PFSK-1 (cell line): Measurements from ENCODE around the gene TK2.

ENCODE experiments used
- FOXP2 ChIP-seq: optimal IDR thresholded peaks from 2 replicates; pipeline ENCODE3; 2011; ENCODE audit warnings: borderline replicate concordance, control low read depth, inconsistent platforms; ENCODE audit not compliant: insufficient read depth; ENCODE audit errors: extremely low read length, extremely low read depth
- POLR2AphosphoS5 ChIP-seq: IDR thresholded peaks from 2 replicates; pipeline ENCODE4 v1.6.1; 2012; ENCODE audit warnings: low read depth, mild to moderate bottlenecking, control low read depth, low read length, moderate library complexity
- SIN3A ChIP-seq: IDR thresholded peaks from 2 replicates; pipeline ENCODE4 v1.6.1; 2012; ENCODE audit warnings: mild to moderate bottlenecking, low read length, moderate library complexity, borderline replicate concordance; ENCODE audit not compliant: insufficient read depth
- TAF1 ChIP-seq: IDR thresholded peaks from 2 replicates; pipeline ENCODE4 v1.6.1; 2012; ENCODE audit warnings: low read length, control low read depth, borderline replicate concordance; ENCODE audit not compliant: insufficient read depth
- TF ChIP-seq, protein P1 (sequence below), 2 experiments: IDR thresholded peaks; 2 replicates each; pipeline versions ENCODE4 v1.6.1 to v1.8.0; 2011 to 2012; ENCODE audit warnings: low read depth in 2 of 2, low read length in 2 of 2, control low read depth in 1 of 2, inconsistent platforms in 1 of 2, mild to moderate bottlenecking in 1 of 2, moderate library complexity in 1 of 2; ENCODE audit not compliant: insufficient read depth in 1 of 2

The TK2 gene

DNA sequence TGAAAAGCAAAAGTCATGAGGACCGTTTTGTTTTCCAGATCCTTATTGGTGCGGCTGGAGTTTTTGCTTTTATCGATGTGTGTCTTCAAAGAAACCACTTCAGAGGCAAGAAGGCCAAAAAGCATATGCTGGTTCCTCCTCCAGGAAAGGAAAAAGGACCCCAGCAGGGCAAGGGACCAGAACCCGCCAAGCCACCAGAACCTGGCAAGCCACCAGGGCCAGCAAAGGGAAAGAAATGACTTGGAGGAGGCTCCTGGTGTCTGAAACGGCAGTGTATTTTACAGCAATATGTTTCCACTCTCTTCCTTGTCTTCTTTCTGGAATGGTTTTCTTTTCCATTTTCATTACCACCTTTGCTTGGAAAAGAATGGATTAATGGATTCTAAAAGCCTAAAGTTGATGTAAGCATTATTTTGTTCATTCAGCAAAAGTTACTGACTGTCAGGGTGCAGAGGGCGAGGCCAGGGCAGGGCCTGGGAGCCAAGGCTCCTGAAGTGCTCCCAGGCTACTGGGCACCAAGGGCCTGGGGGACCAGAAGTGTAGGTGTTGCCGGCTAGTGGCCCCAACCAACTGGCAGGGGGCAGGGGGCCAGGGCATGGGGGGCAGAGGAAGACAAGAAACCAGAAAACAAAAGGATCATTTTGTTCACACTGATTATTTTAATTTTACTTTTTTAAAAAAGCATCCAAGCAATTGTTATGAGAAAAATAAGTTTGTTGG is 38.1 kb upstream of the TK2 start:
- TF ChIP-seq SIN3A (no peak), POLR2AphosphoS5 (no peak), TAF1 (no peak), FOXP2 (no peak)
- TF ChIP-seq, protein P1, sequence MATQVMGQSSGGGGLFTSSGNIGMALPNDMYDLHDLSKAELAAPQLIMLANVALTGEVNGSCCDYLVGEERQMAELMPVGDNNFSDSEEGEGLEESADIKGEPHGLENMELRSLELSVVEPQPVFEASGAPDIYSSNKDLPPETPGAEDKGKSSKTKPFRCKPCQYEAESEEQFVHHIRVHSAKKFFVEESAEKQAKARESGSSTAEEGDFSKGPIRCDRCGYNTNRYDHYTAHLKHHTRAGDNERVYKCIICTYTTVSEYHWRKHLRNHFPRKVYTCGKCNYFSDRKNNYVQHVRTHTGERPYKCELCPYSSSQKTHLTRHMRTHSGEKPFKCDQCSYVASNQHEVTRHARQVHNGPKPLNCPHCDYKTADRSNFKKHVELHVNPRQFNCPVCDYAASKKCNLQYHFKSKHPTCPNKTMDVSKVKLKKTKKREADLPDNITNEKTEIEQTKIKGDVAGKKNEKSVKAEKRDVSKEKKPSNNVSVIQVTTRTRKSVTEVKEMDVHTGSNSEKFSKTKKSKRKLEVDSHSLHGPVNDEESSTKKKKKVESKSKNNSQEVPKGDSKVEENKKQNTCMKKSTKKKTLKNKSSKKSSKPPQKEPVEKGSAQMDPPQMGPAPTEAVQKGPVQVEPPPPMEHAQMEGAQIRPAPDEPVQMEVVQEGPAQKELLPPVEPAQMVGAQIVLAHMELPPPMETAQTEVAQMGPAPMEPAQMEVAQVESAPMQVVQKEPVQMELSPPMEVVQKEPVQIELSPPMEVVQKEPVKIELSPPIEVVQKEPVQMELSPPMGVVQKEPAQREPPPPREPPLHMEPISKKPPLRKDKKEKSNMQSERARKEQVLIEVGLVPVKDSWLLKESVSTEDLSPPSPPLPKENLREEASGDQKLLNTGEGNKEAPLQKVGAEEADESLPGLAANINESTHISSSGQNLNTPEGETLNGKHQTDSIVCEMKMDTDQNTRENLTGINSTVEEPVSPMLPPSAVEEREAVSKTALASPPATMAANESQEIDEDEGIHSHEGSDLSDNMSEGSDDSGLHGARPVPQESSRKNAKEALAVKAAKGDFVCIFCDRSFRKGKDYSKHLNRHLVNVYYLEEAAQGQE (IDR thresholded peaks at IDR 0.05; ENCODE audit: insufficient read depth in 1 of 2, low read depth in 2 of 2, low read length in 2 of 2): no peak

DNA sequence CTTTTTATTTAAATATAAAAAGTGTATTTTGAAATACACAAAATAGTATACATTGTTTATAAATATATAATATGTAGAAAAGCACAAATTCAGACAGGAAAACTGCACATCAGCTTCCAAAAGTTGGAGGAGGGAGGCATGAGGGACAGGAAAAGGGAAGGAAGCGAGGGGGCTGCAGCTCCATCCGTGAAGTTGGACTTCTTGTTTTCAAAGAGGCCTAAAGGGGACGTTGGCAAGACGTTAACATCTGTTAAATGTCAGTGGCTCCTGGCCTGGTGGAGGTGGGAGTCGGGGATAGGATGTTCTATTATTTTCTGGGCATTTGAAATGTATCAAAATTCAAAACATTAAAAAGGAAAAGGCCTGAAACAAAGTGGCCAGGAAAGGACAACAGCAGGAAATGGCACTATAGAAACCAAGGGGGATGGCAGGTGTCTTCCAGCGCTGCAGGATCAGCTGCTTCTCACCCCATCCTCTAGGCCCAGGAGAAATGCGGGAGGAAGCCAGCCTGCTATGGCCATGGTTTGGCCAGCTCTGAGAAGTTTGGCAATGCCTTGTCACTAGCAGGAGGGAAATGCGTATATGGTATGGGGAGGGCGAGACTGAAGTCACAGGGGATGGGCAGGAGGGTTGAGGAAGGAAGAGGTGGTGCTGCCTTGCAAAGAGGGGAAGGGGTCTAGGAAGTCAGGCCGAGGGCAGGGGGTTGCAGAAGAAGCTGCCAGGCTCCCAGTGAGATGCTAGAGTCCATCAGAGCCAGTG is 35.7 kb upstream of the TK2 start:
- no peak for TF ChIP-seq FOXP2
- no peak for TF ChIP-seq SIN3A
- no peak for TF ChIP-seq POLR2AphosphoS5
- TF ChIP-seq TAF1: no peak
- TF ChIP-seq, protein P1 (IDR thresholded peaks at IDR 0.05; ENCODE audit: insufficient read depth in 1 of 2, low read depth in 2 of 2, low read length in 2 of 2): no peak

DNA sequence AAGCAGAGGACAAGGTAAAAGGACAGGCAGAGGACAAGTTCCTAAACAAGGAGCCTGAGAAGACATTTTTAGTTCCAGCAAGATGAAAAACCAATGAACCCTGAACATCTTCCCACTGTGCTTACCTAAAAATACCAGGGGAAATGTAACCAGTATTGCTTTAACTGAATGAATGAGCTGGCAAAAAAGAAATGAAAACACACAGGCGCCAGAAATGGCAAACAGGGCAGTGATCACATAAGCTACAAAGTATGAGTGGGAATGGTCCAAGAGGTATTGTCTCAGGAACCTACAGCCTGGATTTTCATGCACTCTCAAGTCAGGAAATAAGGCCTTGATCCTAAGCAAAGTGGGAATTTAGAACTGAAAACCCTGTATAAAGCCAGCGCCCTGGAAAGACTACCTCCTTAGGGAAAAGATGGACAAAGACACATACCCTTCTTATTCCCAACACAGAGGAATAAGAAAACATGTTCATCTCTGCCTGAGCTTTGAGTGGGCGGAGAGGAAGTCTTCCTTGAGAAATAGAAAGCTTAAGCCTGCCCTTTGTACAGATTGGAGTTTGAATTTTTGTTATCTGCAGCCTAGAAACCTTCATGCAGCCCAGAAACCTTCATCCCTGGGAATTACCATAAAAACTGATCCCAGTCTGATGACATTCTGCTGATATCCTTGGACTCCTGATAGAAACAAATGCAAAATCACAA is 31.5 kb upstream of the TK2 start:
- TF ChIP-seq POLR2AphosphoS5: no peak
- no peak for TF ChIP-seq SIN3A
- TF ChIP-seq FOXP2: no peak
- TF ChIP-seq, protein P1 (IDR thresholded peaks at IDR 0.05; ENCODE audit: insufficient read depth in 1 of 2, low read depth in 2 of 2, low read length in 2 of 2): no peak
- TF ChIP-seq TAF1: no peak

DNA sequence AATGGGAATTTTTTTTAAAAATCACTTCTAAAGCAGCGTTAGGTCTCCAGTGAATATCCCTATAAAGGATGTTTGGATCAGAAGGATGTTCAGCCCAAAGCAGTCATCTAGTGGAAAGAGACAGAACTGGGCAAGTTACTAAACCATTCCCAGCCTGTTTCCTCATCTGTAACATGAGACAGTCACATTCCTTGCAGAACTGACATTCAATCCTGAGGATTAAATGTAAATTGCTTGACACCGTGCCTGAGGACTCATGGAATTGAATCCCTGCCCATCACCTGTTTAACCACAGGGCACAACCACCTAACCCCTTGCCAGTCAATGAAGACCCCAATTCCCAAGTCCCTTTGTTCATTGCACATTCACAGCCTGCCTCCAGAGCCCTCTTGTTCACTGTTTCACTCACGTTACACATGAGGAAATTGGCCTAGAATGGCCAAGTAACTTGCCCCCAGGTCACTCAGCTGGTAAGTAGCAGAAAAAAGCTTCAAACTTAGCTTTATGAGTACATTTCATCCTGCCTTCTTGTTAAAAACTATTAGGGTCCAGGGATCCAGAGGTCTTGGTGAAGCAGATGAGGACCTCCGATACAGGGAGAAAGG is 30.8 kb upstream of the TK2 start:
- TF ChIP-seq SIN3A (no peak), FOXP2 (no peak), TAF1 (no peak), POLR2AphosphoS5 (no peak)
- TF ChIP-seq, protein P1 (IDR thresholded peaks at IDR 0.05; ENCODE audit: insufficient read depth in 1 of 2, low read depth in 2 of 2, low read length in 2 of 2): no peak
